ENCODE results near the gene MKRN2. TPM values are rescaled to one million over a fixed set of nuclear protein-coding genes. Genes with fewer than 3 reads are reported as not detected.

MKRN2 gene
- total and polyA plus RNA-seq, 2 of the 8 experiments (the other 6 are each of a cell fraction or from before 2014, with no cell fraction given) = 15.3 to 17.6 TPM

- ChIA-PET CTCF (ENCODE audit: partially characterized antibody) (interaction anchor here (1.6 to 2.5 kb wide), 2 partner anchors 9 to 30 kb away, joined by 3 to 6 read pairs; no protein-coding TSS in a partner anchor), POLR2A (ENCODE audit: partially characterized antibody) (no interaction called here)
- DNase-seq (ENCODE audit: low read depth in 1 of 2, low spot score in 2 of 2) (no peak), FAIRE-seq (no peak)
- peaks cover 0 to 17% of the 10 kb centered on the region in 2 experiments; a peak in 2 of 4 replicates for H3K79me2 ChIP-seq (ENCODE audit: control insufficient read depth in 1 of 2, insufficient read depth in 2 of 2, low read length in 2 of 2)
- H3K23me2 ChIP-seq (ENCODE audit: low read depth, low read length) = no peaks in the 10 kb centered on the region; the same call in 1 of the 2 replicates
- 88% methylated on average over 11 of the region's 11 CpGs; no CpG with 5 or more reads in 1 of the 2 experiments for WGBS, 2 experiments (ENCODE audit: extremely low coverage in 1 of 2, insufficient coverage in 1 of 2, insufficient read length in 1 of 2, insufficient replicate concordance in 2 of 2, low coverage in 1 of 2, low lambda C conversion rate in 2 of 2, missing lambda C conversion rate in 1 of 2)
- no peak overlapping the region for H3K27ac ChIP-seq (ENCODE audit: low read depth, low read length)
- H3K79me1 ChIP-seq (ENCODE audit: low read depth, low read length) = peaks cover 5% of the 10 kb centered on the region; the same call in 1 of the 2 replicates
- H2BK20ac ChIP-seq (ENCODE audit: low read length) = no peak overlapping the region
- H3K36me3 ChIP-seq (ENCODE audit: control insufficient read depth in 2 of 4, insufficient read depth in 4 of 4, low read length in 3 of 4) = peaks cover 20 to 68% (median 51%) of the 10 kb centered on the region in 4 experiments; a peak in 7 of 8 replicates
- no peak overlapping the region for H3K23ac ChIP-seq (ENCODE audit: insufficient read length)
- no peak overlapping the region for H2AFZ ChIP-seq (ENCODE audit: low read length)
- H4K20me1 ChIP-seq (replicated peaks in 1 of 2; ENCODE audit: control insufficient read depth in 1 of 2, insufficient read depth in 2 of 2, low read length in 2 of 2) = peaks cover 4 to 8% of the 10 kb centered on the region in 2 experiments
- H2BK5ac ChIP-seq (ENCODE audit: low read depth, low read length) = no peak overlapping the region
- H3K4ac ChIP-seq (replicated peaks; ENCODE audit: insufficient read length, low read depth, low read length) = no peak overlapping the region
- H2BK12ac ChIP-seq (ENCODE audit: low read depth, low read length) = no peak overlapping the region
- H3K18ac ChIP-seq (ENCODE audit: extremely low read depth, low read length) = no peak overlapping the region
- H2BK120ac ChIP-seq (replicated peaks; ENCODE audit: low read depth, low read length) = no peak overlapping the region
- no peak overlapping the region for H4K8ac ChIP-seq (ENCODE audit: extremely low read depth, insufficient read depth, low read length)
- H2AK5ac ChIP-seq (ENCODE audit: low read depth, low read length) = no peak overlapping the region
- no peak overlapping the region for H4K91ac ChIP-seq (replicated peaks; ENCODE audit: insufficient read length, low read length)
- no peaks in the 10 kb centered on the region for H3K4me1 ChIP-seq (replicated peaks in 1 of 4; ENCODE audit: control insufficient read depth in 3 of 4, insufficient read depth in 4 of 4, low read length in 3 of 4)
- no peaks in the 10 kb centered on the region for H3K9me3 ChIP-seq (ENCODE audit: insufficient read depth in 2 of 2, low read depth in 1 of 2, low read length in 1 of 2)
- H3K27me3 ChIP-seq (replicated peaks in 1 of 4; ENCODE audit: control insufficient read depth in 3 of 4, extremely low read depth in 1 of 4, insufficient read depth in 3 of 4, low read length in 3 of 4) = no peaks in the 10 kb centered on the region
- H3K14ac ChIP-seq (ENCODE audit: insufficient read length) = no peak overlapping the region
- H3K4me2 ChIP-seq (ENCODE audit: insufficient read depth in 1 of 2, low read depth in 2 of 2, low read length in 2 of 2) = no peak overlapping the region
- no peak overlapping the region for H4K5ac ChIP-seq (ENCODE audit: insufficient read length, low read depth, low read length)
- no peak overlapping the region for H2BK15ac ChIP-seq (ENCODE audit: low read length)
- no peak overlapping the region for H3K56ac ChIP-seq (replicated peaks; ENCODE audit: insufficient read length, low read depth, low read length)
- no peak overlapping the region for H3K4me3 ChIP-seq (ENCODE audit: extremely low read depth in 1 of 4, insufficient read depth in 2 of 4, low read depth in 3 of 4, low read length in 4 of 4)
- no peak overlapping the region for H3K9ac ChIP-seq (replicated peaks in 1 of 4; ENCODE audit: extremely low read depth in 1 of 4, low read depth in 3 of 4, low read length in 3 of 4)
- TF ChIP-seq SRF (IDR thresholded peaks at IDR 0.05; ENCODE audit: low read depth, low read length) (no peak), POLR2AphosphoS5 (IDR thresholded peaks at IDR 0.05; ENCODE audit: low read depth, low read length) (no peak), SP1 (IDR thresholded peaks at IDR 0.05; ENCODE audit: low read depth, low read length) (no peak), SUZ12 (IDR thresholded peaks at IDR 0.05; ENCODE audit: low read length) (no peak), CTBP2 (IDR thresholded peaks at IDR 0.05; ENCODE audit: borderline replicate concordance, insufficient read depth, insufficient read length, low read length) (no peak), FOSL1 (IDR thresholded peaks at IDR 0.05; ENCODE audit: insufficient read depth, low read depth, low read length) (no peak), MAFK (IDR thresholded peaks at IDR 0.05; ENCODE audit: low read depth, low read length) (no peak), SP4 (IDR thresholded peaks at IDR 0.05; ENCODE audit: low read length) (no peak), CREB1 (IDR thresholded peaks at IDR 0.05) (no peak), TAF1 (IDR thresholded peaks at IDR 0.05; ENCODE audit: low read depth, low read length) (no peak), HDAC2 (IDR thresholded peaks at IDR 0.05; ENCODE audit: borderline replicate concordance in 1 of 2, low read depth in 2 of 2, low read length in 2 of 2) (no peak), ZNF274 (IDR thresholded peaks at IDR 0.05; ENCODE audit: borderline replicate concordance, extremely low read depth, low read length) (no peak), ASH2L (IDR thresholded peaks at IDR 0.05; ENCODE audit: low read length) (no peak), PHF8 (conservative IDR thresholded peaks at IDR 0.05; ENCODE audit: low read depth, low read length) (no peak), E2F6 (IDR thresholded peaks at IDR 0.05) (no peak)
These were observed 15.1 kb downstream of the MKRN2 start for GRCh38 chr3:12571986-12572385.
